Fibroblast of peridontal ligament (primary cell): Measurements from ENCODE around the gene EXOC3L2.
A peak's percentile ranks its signal among the peaks of the same experiment; 100 is the strongest.

ENCODE experiments used
- DNase-seq: peaks from one replicate; pipeline ENCODE4 v3.0.0-alpha.2; 2010; ENCODE audit errors: extremely low read depth

Gene EXOC3L2

DNA sequence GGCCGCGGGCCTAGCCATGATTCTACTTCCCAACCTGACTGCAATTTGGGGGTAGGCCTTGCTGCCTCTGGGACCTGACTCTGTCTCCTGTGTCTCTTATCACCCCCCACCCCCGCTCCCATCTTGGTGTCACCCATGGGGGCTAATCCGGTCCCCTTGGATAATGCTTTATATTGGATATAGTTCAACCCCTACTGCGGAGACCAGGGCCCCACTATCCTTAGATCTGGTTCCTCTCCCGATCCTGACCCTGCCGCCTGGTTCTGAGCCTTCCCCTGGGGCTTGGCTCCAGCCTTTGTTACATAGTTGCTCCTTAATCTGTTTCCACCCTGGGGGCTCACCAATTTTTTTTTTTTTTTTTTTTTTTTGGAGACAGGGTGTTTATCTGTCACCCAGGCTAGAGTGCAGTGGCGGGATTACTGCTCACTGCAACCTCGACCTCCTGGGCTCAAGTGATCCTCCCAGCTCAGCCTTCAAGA, 65.3 kb downstream of the EXOC3L2 start:
- no peak for DNase-seq

DNA sequence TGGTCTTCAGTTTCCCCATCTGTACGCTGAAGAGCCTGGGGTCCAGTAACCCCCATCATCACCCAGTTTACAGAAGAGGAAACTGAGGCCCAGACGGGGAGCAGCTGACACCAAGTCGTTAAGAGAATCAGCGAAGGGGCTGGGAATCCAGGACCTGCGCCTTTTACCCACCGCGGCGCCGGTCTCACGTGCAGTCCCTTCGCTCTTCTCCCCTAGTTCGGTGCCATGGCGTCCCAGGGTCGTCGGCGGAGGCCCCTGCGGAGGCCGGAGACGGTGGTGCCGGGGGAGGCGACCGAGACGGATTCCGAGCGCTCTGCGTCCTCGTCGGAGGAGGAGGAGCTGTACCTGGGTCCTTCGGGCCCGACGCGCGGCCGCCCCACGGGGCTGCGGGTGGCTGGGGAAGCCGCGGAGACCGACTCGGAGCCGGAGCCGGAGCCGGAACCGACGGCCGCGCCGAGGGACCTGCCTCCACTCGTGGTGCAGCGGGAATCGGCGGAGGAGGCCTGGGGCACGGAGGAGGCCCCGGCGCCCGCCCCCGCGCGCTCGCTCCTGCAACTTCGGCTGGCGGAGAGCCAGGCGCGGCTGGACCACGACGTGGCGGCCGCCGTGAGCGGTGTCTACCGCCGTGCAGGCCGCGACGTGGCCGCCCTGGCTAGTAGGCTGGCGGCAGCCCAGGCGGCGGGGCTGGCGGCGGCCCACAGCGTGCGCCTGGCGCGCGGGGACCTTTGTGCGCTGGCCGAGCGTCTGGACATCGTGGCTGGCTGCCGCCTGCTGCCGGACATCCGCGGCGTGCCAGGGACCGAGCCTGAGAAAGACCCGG, 65.9 kb downstream of the EXOC3L2 start:
- no peak for DNase-seq

DNA sequence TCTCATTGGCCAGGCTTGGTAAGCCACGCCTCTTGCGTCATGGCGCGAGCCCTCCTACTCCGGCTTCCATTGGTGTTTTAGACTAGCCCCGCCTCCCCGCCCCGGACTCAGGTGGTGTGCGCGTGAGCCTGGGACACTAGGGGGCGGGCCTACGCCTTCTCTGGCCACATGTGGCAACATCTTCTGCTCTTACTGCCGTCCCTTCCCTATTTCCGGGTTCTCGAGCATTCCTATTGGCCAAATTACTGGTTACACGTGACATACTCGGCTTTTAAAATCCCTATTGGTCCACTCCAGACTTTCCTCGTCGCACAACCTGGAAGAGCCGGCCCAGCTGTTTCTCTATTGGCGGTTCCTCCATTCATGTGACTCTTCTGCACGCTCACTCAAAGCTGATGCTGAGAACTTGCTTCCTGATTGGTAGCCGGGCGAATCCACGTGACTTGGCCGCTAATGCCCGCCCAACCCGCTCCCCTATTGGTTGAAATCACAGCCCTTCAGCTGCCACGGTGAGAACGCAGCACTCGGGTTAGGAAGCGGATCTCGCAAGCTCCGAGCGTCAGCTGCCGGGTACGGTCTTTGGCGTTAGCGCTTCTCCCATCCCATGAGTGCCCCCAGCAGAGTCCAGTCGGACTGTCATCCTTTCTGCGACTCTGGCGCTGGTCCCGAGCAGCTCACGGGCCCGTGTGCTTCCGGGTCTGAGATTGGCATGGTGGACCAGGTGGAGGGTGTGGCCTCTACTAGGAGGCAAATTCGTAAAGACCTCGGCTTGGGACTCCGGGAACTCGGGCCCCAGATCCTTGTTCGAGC, 66.7 kb downstream of the EXOC3L2 start, which contains the start of gene BLOC1S3:
Gene BLOC1S3, plus strand, starts transcription at position 523 of the 810 bp plus-strand sequence. CDS start 513 bp downstream, outside the sequence.
- peak; percentile 100 for DNase-seq

DNA sequence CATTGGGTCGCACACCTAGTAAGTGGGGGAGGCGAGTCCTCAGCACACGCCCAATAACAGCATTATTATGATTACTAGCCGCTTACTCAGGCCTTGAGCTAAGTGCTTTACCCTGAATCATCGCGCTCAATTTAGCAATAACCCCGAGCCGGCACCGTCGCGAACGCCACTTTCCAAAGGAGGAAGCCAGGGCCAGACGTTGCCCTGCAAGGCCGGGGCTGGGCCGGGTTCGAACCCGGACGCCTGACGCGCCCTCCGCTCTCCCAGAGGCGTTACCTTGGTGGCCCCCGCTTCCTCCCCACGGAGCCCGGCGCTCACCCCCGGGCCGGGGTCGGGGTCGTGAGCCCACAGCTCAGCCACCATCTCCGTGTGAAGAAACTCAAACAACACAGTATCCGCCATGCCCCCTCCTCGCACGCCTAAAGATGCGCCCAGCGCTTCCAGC, 67.4 kb downstream of the EXOC3L2 start, which contains the start of gene TRAPPC6A:
Gene TRAPPC6A, minus strand, starts transcription at position 421 of the 445 bp plus-strand sequence. Its CDS starts 19 bp downstream, at position 402.
- peak; percentile 49 for DNase-seq

DNA sequence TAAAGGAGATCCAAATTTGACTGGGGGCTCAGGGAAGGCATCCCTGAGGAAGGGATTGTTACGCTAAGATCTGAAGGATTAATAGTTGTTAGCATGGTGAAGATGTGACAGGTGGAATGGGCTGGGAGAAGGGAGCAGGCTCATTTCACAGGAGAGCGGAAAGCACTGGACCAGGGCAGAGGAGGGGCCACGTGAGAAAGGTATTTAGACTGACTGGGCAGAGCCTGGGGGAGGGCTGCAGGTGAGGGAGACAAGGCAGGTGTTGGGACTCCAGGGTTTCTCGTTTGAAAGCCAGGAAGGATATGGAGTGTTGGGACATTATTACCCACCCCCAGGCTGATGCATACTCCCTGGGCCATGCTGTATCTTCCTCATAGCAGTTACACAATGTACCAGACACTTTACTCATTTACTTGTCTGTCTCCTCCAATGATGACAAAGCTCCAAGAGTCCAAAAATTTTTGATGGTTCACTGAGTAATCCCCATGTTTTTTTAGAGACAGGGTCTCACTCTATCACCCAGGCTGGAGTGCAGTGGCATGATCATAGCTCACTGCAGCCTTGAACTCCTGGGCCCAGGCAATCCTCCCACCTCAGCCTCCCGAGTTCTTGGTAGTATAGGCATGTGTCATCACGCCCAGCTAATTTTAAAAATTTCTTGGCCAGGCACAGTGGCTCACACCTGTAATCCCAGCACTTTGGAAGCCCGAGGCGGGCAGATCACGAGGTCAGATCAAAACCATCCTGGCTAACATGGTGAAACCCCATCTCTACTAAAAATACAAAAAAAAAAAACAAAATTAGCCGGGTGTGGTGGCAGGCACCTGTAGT, 69.5 kb downstream of the EXOC3L2 start:
- DNase-seq = no peak

DNA sequence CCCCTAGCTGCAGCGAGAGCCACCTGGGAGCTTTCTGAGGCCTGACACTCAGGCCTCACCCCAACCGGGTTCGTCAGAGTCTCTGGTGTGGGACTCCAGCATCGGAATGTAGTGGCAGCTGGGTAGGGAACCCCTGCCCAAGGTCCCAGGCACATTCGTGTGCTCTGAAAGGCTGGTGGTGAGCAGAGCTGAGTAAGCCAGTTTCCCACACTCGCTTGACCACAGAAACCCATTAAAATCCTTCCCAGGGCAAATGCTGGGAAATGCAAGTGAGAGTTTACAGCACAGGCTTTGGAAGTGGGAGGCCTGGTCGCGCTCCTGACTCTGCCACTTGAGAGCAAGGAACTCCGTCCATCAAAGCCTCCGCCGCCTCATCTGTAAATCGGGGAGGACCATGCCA, 71.4 kb downstream of the EXOC3L2 start:
- DNase-seq = no peak

DNA sequence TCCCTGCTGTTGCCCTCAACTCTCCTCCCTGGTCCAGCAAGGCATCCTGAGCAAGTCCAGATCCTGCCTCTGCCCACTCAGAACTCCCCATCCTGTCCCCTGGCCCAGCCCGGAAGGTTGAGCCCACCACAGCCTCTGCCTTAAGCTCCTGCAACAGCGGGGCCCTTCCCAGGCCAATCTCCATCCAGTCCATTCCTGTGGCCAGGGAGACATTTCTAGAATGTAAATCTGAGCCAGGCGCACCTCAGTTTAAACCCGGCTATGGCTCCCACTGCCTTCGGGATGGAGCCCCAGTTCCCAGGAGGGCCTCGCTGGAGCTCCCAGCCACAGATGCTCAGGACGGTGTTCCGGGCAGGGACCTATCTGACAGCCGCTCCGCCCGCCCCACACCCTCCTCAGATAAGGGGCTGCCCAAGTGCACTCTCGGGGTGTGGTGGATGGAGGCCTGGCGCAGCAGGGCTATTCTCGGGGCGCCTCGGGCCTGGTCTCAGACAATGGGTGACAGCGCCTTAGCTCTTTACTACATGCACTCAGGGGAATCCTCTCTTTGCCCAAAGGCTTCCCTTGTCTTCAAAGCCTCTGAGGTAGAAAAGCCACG, 72.5 kb downstream of the EXOC3L2 start:
- DNase-seq = no peak

DNA sequence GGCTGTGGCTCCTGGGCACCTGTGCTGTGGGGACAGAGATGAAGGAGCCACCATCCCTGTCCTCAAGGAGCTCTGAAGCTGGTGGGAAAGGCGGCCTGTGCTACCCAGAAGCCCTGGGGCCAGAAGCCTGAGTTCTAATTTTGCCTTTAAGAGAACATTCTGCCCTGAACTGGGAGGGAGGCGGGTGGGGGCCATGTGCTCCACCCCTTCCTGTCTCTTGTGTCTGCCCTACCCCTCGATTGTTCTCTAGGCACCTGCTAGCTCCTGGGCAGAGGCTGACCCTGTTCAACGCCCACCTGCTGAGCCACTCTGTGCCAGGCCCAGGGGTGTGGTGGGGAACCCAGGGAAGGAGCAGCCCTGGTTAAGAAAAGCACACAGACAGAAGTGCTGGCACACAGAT, 73.0 kb downstream of the EXOC3L2 start:
- DNase-seq = no peak

DNA sequence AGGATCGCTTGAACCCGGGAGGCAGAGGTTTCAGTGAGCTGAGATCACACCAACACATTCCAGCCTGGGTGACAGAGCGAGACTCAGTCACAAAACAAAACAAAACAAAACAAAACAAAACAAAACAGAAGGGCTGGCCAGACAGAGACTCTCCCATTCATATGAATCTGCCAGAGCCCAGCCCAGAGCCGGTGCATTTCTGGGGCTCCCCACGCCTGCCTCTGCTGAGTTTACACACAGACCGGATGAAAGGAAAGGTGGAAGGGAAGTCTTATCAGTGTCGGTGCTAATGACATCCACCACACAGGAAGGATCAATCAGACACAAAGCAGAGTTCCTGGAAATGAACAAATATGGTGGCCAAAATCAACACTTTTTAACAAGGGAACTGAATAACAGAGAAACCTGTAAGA, 74.0 kb downstream of the EXOC3L2 start:
- no peak for DNase-seq

DNA sequence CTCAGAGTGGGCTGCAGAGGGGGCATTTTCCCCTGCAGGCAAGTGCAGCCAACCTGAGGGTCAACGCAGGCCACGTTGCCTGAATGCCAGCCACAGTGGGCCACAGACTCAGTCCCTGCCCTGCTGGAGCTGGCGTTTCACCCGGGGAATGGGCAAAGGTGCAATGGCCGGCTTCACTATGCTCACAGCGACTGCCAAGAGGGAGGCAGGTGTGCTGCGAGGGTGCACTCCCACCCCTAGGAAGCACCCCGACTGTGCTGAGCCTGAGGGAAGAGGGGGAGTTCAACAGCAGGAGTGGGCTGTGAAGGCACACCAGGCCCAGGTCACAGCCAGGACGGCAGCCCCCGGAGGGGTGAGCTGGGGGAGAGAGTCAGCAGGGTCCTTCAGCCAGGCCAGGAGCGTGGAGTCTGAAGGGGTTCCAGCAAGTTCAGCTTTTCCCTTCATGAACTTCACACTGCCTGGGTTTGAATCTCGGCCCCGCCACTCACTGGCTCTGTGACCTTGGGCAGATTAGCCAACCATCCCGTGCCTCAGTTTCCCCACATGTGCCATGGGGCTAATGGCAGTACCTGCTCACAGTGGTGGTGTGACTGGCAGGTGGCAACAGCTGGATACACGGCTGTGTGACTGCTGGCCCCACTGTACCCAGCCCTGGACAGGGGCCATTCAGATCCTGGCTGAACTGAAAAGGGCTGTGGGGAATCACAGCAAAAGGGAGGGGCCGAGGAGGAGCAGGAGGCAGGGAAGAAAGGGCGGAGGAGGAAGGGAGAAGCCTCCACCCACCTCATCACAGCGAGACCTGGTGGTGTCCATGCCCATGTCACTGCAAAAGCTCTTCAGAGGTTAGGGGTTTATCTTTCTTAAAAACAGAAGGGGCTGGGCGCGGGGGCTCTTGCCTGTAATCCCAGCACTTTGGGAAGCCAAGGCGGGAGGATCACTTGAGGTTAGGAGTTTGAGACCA, 74.8 kb downstream of the EXOC3L2 start:
- no peak for DNase-seq

DNA sequence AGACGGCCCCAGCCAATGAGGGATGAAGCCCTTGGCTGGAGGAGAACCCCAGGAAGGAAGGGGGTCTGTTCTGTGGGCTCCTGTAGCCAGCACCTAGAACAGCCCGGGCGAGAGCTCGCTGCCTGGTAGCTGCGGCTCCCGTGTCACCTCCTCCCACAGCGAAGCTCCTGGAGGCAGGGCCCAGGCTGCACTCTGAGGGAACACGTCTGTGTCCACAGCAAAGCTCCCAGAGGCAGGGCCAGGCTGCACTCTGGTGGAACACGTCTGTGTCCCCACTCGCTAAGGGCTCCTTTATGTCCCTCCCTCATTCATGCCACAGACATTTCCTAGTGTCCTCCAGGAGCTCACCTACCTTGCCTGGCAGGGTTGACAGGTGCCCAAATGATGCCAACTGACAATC, 75.6 kb downstream of the EXOC3L2 start:
- no peak for DNase-seq

DNA sequence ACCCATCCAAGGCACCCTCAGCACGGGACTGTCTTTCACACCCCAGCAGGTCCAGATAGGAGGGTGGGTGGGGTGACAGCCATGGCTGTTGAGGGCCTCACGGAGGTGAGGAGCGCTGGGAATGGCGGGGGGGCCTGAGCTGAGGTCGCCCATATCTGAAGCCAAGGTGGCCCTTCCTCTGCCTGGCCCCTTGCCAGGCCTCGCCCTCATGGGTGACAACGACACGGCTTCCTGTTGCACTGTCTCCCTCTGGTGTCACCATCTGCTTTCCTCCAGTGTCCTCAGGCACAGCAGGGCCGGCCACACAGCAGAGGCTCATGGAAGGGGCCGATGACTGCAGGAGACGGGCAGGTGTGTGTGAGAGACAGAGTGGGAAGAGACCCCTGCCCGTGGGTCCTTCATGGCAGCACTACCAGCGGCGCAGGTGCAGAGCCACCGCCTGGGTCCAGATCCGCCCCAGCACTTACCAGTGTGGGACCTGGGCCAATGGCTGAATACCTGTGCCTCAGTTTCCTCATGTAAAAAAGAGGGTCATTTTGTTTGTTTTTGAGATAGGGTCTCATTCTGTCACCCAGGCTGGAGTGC, 76.3 kb downstream of the EXOC3L2 start:
- no peak for DNase-seq

DNA sequence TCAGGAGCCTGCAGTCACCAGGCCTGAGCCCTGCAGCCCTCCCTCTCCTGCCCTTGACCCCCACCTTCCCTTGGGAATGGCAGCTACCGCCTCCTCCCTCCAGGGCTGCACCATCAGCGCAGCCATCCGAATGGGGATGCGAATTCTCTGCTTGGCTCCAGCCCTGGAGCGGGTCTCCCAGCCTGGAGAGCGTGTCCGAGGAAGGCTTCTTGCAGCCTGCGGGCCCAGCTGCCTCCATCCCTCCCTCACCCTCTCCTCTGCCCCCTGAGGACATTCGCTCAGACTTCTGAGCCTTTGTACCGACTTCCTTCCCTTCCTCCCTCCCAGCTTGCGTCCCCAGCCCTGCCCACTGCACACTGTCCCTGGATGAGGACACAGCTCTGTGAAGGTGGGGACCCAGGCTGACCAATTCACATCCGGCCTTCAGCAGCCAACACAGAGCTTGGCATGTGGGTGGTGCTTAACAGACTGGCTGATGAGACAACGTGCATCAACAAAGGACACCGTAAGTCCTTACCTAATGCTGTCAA, 78.4 kb downstream of the EXOC3L2 start:
- DNase-seq = no peak

DNA sequence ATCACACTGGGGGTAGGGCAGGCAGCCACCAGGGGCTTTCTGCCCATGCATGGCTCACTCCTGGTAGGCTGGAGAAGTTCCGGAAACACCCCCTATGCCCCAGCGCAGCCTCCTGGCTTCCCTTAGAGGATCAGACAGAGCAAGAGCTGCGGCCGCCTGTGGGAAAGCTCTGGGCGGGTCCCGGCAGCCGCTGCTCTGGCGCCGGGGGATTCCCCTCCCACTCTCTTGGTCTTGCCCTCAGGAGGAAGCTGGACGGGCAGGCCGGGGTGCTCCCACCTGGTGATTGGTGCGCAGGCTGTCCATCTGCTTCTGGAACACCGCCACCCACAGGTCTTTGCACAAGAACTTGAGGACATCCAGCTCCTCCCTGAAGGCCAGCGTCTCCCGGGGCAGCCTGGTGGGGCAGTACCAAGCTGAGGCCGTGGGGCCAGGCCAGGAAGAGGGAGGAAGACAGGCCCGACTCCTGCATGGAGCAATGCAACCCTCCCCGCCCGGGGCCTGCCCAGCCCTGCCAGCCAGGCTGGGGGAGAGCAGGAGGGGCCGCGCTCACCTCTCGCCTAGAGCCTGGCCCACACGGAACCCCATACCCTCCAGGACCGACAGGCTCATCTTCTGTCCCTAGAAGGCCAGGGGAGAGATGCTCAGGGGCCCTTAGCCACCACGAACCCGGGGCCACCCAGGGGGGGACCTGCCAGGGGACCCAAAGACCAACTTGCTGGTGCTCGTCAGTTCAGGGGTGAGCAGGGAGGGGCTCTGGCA, 80.5 kb downstream of the EXOC3L2 start:
- peak; percentile 19 for DNase-seq

DNA sequence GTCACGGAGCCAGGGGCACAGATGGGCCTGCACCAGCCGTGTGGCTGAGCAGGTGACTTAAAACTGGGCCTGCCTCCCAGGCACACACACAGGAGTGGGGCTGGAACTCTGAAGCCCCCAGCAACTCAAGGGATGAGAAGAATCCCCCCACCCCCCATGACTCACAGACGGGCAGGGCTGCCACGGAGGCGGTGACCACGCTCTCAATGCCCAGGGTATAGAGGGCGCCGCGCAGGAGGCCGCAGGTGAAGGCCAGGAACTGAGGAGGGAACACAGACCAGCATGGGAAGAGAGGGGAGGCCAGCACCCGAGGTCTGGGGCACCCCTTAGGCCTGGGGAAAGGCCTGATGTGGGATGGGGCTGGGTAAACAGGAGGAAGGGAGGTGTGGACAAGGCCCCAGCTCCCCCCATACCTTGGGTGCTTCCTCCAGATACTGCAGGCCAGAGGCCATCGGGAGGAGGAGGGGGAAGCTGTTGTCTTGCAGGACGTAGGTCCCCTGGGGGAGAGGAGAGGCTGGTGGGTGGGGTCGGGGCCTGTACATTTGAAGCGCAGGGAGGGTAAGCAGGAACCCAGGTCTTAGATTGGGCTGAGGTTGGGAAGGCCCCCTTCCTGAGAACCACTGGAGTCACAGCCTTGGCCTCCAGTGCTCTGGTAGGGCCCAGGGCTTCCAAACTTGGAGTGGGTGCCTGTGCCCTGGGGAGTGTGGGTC, 81.3 kb downstream of the EXOC3L2 start:
- DNase-seq = no peak

DNA sequence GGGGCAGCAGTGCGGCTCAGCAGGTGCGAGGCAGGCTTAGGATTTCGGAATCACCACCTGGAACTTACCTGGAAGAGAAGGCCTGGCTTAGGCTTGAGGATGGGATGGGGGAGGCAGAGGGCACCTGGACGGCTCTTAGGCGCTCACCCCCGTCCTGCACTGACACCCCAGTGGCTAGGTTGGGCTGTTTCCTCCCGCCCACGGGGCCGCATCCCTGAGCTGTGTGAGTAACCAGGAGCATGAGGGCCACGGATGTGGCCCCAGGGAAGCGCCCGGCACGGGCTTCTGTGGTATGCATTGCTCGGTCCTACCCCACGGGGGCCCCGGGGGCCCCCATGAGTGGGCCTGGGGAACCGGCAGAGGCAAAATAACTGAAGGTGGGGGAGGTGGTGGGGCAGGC, 82.1 kb downstream of the EXOC3L2 start:
- no peak for DNase-seq

DNA sequence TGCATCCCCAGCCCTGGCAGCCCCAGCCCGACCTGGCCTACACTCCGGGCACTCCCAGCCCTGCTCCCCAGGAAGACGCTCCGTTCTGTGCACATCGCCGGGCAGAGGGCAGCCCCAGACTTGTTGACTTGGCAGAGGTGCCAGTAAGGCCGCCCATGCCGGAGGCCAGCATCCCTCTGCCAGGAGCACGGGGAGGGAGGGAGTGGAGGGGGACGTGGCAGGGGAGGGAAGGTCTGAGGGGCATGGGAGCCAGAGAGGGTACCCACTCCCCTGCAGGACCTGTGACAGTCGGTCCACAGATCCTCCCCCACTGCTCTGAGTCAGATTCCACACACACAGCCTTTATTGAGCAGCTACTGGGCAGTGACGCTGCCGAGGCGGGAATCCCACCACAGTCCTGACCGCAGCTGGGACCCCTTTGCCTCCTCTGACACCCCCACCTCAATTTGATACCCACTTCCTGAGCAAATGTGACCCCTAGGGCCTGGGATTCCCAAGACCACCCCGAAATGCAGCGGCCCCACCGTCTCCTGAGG, 82.5 kb downstream of the EXOC3L2 start:
- no peak for DNase-seq
